ENCODE results near the gene VCX2.
"Not testable (repeated sequence)": the region's sequence is repeated elsewhere in the genome, so short reads cannot be mapped to it uniquely, and the experiment has no call there.

The VCX2 gene

DNA sequence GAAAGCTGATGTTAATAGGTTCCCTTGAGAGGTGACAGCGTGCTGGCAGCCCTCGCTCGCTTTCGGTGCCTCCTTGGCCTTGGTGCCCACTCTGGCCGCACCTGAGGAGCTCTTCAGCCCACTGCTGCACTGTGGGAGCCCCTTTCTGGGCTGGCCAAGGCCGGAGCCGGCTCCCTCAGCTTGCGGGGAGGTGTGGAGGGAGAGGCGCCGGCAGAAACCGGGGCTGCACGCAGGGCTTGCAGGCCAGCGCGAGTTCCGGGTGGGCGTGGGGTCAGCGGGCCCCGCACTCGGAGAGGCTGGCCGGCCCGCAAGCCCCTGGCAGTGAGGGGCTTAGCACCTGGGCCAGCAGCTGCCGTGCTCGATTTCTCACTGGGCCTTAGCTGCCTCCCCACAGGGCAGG, 49.7 kb downstream of the VCX2 start:
- not testable (repeated sequence) for DNase-seq (ENCODE audit: low read depth in 2 of 2)
